C4-2B (cell line): ENCODE measurements around the gene INAVA.

Source experiments
- H3K27ac ChIP-seq: fragments of 450-650 bp; 2 replicates; pipeline ENCODE4 v1.5.1; 2017
- ZFX ChIP-seq: fragments of 450-650 bp; IDR thresholded peaks from 2 replicates; pipeline ENCODE4 v1.6.1; 2017
- TF ChIP-seq, protein P1 (sequence below): fragments of 450-650 bp; conservative IDR thresholded peaks from 2 replicates; pipeline ENCODE4 v1.5.1; 2017; ENCODE audit warnings: mild to moderate bottlenecking

The INAVA gene

DNA sequence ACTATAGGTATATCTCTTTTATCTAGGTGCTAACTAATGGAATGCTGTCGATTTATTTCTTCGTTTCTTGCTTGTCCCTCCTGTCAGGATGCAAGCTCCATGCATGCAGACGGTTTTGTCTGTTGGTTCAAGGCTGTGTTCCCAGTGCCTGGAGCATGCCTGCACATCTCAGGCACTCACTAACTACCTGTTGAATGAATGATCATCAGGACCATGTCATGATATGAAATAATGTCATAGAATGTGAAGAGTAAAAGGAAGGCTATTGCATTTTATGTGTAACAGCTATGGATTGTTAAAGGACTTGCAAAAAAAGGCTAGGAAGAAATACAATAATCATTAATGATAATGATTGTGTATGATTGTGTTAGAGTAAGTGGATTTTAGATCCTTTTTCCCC is 17.7 kb upstream of the INAVA start:
- TF ChIP-seq ZFX = no peak
- H3K27ac ChIP-seq = no peak overlapping the region

DNA sequence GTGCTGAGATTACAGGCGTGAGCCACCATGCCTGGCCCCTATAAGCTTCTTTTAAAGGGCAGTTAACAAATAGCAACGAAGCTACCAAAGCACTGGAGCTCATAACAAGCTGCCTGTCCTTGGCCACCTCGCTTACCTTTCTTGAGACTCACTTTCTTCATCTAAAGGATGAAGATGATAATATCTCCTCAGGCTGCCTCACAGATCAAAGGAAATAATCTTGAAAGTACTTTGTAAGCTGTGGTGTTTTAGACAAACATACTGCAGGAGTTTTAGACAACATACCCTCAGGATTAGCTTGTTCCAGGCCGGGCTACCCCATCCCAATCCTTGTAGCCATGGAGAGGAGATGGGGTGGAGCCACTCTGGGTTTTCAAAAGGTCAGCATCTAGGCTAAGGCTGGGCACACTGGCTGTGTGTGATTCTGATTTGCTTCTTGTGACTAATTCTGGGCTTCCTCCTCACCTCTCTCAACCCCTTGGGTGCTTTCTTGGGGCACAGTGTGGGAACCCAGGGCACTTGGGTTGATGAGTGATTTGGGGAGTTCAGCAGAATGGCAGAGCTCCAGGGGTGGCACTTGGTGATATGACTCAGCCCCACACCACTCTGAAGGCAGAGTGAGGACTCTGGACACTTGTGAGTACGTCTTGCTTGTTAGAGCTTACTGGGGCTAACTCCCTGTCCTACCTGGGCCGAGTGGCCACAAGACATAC is 16.7 kb upstream of the INAVA start:
- H3K27ac ChIP-seq = no peak overlapping the region
- no peak for TF ChIP-seq ZFX
- TF ChIP-seq, protein P1, sequence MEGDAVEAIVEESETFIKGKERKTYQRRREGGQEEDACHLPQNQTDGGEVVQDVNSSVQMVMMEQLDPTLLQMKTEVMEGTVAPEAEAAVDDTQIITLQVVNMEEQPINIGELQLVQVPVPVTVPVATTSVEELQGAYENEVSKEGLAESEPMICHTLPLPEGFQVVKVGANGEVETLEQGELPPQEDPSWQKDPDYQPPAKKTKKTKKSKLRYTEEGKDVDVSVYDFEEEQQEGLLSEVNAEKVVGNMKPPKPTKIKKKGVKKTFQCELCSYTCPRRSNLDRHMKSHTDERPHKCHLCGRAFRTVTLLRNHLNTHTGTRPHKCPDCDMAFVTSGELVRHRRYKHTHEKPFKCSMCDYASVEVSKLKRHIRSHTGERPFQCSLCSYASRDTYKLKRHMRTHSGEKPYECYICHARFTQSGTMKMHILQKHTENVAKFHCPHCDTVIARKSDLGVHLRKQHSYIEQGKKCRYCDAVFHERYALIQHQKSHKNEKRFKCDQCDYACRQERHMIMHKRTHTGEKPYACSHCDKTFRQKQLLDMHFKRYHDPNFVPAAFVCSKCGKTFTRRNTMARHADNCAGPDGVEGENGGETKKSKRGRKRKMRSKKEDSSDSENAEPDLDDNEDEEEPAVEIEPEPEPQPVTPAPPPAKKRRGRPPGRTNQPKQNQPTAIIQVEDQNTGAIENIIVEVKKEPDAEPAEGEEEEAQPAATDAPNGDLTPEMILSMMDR = no peak

DNA sequence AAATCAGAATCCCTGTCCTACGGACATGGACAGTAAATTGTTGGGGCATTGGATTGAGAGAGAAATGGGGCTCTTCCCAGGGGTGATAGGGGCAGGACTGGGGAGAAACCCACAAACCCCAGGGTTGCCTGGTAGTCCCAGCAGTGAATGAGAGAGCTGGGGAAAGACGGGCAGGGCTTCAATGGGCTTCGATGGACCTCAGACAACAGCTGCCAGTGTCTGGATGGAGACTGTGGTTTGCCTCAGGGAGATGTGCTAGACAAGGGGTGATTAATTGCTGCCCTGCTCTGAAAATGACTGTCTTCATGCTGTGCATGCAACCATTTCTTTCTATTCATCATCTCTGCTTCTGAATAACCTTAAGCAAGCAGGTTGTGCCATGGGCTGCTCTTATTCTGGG is 14.5 kb upstream of the INAVA start:
- TF ChIP-seq, protein P1 = no peak
- TF ChIP-seq ZFX = no peak
- no peak overlapping the region for H3K27ac ChIP-seq

DNA sequence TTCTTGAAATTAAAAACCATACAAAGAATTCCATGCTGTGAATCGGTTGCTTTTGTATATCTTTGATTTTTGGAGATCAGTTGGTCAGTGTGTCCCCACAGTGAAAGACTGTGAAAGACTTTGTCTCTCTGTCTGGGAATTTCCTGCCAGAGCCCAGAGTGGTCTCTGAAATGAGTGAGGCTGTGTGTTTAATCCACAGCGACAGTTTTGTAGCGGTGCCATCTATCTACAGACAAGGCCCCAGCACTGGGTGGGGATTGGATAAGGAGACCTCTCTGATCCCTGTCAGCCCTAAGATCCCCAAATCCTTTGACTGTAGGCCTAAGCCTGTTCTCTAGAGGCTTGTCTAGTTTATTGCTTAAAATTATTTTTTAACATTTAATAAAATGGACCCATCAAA is 11.6 kb upstream of the INAVA start:
- no peak overlapping the region for H3K27ac ChIP-seq
- TF ChIP-seq, protein P1 = no peak
- no peak for TF ChIP-seq ZFX

DNA sequence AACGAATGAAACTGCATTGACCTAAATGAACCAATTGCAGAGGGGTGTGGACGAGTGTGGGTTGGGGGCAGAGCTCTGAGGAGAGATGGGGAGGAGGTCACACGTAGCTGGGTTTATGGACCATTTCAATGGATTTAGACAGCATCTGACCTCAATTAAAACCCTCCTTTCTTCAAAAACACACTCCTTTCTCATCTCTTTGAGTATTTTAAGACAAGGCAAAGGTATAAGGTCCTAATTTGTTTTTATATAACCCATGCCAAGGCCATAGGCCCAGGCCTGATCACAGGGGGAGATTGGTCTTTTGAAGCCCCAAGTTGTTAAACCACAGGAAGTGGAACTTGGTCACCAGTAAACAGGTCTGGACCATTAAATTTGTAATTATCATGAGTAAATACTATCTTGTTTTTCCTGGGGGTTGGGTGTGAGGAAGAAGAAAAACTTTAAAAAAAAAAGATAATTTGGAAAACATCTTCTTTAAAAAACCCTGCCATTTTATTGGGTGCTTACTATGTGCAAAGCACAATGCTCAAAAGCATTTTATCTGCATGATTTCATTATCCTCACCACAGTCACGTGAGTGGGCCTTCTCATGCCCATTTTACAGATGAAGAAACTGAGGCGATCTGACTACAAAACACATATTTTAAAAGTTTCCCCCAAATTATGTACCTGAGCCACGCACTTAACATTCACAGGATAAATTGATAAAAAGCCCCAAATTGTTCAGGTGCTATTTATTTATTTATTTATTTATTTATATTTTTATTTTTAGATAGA is 8.9 kb upstream of the INAVA start:
- TF ChIP-seq, protein P1 = no peak
- TF ChIP-seq ZFX = no peak
- H3K27ac ChIP-seq = no peak overlapping the region

DNA sequence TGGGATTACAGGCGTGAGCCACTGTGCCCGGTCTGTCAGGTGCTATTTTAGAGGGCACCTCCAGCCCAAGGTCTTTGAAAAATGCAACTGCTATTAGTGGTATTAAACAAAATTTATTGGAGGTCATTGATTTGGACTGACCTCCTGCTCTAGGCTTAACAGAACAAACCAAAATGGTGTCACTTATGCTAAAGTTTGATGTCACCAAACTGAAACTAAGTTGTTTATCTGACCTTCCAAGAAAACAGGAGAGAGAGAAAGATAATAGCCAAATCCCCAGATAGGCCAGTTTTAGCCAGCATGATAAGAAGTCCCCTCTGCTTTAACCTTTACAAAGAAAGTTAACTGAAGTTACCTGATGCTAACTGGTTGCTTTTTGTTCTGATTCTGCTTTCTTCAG is 8.1 kb upstream of the INAVA start:
- H3K27ac ChIP-seq = no peak overlapping the region
- no peak for TF ChIP-seq ZFX
- TF ChIP-seq, protein P1 = no peak

DNA sequence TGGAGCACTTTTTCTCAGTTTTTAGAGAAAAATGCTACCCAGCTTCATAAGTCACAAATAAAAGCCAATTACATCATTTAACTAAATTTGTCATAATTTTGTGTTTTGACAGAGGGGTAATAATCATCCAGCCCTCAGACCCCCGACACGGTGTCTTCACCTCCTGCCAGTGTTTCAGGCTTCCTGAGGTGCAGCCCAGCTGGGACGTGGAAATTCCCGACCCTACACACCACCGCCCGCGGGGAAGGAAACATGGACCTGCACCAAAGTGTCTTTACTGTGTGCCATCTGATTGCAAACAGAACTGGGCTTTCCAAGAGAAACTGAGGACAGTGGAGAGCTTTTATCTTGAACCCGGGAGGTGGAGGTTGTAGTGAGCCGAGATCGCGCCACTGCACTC is 7.7 kb upstream of the INAVA start:
- H3K27ac ChIP-seq = no peak overlapping the region
- TF ChIP-seq ZFX = no peak
- TF ChIP-seq, protein P1 = no peak
